ENCODE measurements around the gene CABP2. TPM values are rescaled to one million over a fixed set of nuclear protein-coding genes. Genes with fewer than 3 reads are reported as not detected.

Gene CABP2
- total and polyA plus RNA-seq, 5 donors from 2014 or later: not detected

DNA sequence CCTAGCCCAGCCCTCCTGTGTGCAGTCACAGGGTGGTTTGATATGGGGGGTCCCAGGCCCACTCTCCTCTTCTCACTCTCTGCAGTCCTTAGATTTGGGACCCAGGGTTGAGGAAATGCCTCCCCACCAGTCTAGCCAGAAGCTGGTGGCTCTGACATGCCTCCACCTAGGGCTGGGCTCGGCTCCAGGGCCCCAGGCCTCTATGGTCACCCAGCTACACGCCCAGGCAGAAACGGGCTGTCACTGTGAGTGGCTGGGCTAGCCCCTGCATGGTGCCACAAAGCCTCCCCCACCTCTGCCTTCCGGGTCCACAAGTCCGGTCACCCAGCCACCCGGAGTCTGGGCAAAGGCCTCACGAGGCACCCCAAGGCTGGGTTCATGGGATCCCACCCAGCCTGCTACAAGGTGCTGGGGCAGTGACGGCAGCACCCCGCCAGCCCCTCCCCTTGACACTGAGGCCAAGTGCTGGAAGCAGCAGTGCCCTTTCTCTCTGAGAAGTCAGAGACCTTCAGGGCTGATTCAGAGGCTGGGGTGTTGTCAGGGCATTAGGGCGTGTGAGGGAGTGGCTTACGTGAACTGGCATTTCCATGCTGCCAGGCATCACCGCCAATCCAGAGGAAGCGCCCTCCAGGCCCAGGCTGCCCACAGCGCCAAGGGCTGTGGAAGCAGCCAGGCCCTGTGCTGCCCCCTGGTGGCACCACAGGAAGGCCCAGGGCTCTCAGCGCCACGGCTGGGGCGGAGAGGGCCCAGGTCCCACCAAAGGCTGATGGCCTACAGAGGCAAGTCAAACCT, 17.4 kb downstream of the CABP2 start:
- Mint-ChIP-seq H3K4me3 (peak overlapping the region; percentile 90 to 98 (median 94)), H3K27ac (peak overlapping the region; percentile 86 to 96 (median 94)), H3K36me3 (peaks cover 6% of the 10 kb centered on the region), H3K9me3 (no peaks in the 10 kb centered on the region), H3K4me1 (peaks cover 8 to 51% (median 34%) of the 10 kb centered on the region in 4 donors), H3K27me3 (peaks cover 19% of the 10 kb centered on the region)
- Histone ChIP-seq H3K4me1 (ENCODE audit: control insufficient read depth, insufficient read depth, low read length, poor library complexity, severe bottlenecking) (peaks cover 49% of the 10 kb centered on the region), H3K27me3 (ENCODE audit: control insufficient read depth, insufficient read depth, low read length) (peaks cover 3% of the 10 kb centered on the region), H3K36me3 (ENCODE audit: control insufficient read depth, insufficient read depth, low read length) (peaks cover 17% of the 10 kb centered on the region), H3K27ac (ENCODE audit: insufficient read depth, low read length, poor library complexity, severe bottlenecking) (peak overlapping the region; percentile 98), H3K9me3 (ENCODE audit: control insufficient read depth in 2 of 2, low read length in 2 of 2) (no peaks in the 10 kb centered on the region), H3K4me3 (ENCODE audit: low read depth, low read length) (peak overlapping the region; percentile 55)
- ATAC-seq (ENCODE audit: low read depth in 2 of 2): peak; percentile 43 to 50
- peak; percentile 84 to 92 (median 88) for DNase-seq

DNA sequence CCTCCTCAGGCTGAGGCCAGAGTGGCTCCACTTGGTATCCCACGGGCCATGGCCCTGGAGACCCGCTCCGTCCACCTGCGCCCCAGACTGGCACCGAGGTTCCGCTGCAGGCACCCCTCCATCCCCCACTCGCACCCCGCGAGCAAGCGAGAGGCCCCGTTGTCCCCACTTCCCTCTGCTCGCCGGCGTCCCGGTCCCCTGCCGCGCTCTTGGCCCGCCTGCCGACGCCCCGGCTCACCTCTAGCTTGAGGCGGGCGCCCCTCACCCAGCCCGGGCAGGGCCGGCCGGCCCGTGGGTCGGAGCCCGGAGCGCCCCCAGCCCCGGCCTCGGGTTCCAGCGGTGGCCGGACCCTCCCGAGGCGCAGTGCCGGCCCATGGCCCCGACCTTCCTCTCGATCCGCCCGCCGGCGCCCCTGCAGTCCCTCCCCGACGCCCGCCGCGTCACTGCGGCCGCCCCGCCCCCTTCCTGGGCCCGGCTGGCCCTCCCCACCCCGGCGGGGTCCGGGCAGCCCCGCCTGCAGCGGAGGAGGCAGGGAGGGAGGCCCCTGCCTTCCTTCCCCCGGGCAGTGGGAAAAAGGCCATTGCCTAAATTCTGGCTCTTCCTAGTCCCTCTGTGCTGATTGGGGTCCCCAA, 18.2 kb downstream of the CABP2 start, which contains the start of gene PITPNM1:
Gene PITPNM1, minus strand, starts transcription at position 414 of the 632 bp plus-strand sequence. CDS start 1,183 bp downstream, outside the sequence.
- Histone ChIP-seq H3K9me3 (ENCODE audit: control insufficient read depth in 2 of 2, low read length in 2 of 2) (no peaks in the 10 kb centered on the region), H3K4me1 (ENCODE audit: control insufficient read depth, insufficient read depth, low read length, poor library complexity, severe bottlenecking) (peaks cover 49% of the 10 kb centered on the region), H3K27me3 (ENCODE audit: control insufficient read depth, insufficient read depth, low read length) (no peaks in the 10 kb centered on the region), H3K4me3 (ENCODE audit: low read depth, low read length) (peak within 1 kb of the TSS; percentile 55), H3K27ac (ENCODE audit: insufficient read depth, low read length, poor library complexity, severe bottlenecking) (peak within 1 kb of the TSS; percentile 98), H3K36me3 (ENCODE audit: control insufficient read depth, insufficient read depth, low read length) (peaks cover 23% of the 10 kb centered on the region)
- no peaks in the 10 kb centered on the region for H3K9me3 Mint-ChIP-seq
- ATAC-seq (ENCODE audit: low read depth in 2 of 2) (peak; percentile 2 to 4), DNase-seq (peak; percentile 67 to 76 (median 70))
- peak within 1 kb of the TSS; percentile 86 to 96 (median 94) for H3K27ac Mint-ChIP-seq
- peaks cover 10 to 55% (median 38%) of the 10 kb centered on the region in 4 donors for H3K4me1 Mint-ChIP-seq
- peaks cover 10% of the 10 kb centered on the region for H3K36me3 Mint-ChIP-seq
- peaks cover 11% of the 10 kb centered on the region for H3K27me3 Mint-ChIP-seq
- H3K4me3 Mint-ChIP-seq: peak within 1 kb of the TSS; percentile 90 to 98 (median 94)

DNA sequence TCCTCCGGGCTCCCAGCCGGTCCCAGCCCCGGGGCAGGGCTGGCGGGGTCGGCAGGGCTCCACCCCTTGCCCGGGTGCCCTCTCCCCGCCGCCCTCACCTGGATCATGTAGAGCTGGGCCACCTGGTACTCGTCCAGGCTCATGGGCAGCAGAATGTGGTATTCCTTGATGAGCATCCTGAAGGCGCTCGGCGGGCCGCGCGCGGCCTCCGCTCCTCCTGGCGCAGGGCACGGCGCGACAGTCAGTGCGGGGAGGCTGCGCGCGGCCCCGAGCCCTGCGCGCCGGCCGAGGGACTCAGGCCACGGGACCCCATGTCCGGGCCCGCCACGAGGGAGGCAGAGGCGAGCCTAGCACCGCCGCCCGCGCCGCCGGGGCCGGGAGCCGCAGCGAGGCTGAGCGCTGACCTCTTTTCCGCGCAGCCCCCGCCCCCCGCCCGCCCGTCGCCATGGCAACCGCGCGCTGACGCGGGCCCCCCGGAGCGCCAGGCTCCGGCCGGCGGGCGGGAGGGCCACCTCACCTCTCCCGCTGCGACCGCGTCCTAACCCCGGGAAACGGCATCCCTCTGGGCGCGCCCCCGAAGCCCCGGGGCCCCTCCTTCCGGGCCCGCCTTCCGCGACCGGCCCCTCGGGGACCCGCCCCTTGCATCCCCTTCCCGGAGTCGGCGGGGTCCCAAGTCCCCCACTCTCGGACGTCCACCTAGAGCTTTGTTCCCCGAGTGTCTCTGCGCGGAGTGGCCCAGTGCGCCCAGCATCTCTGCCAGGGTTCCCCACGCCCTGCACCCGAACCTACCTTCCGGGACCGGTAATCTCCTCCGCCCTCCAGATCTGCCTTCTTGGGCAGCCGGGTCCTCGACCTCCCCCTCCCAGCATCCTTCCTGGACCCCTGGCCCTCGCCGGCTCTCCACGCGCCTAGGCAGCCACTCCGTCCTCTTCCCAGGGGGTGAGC, 19.0 kb downstream of the CABP2 start:
- Mint-ChIP-seq H3K4me1 (peaks cover 10 to 53% (median 38%) of the 10 kb centered on the region in 4 donors), H3K4me3 (peak overlapping the region; percentile 90 to 94 (median 92)), H3K27me3 (peaks cover 6% of the 10 kb centered on the region), H3K9me3 (no peaks in the 10 kb centered on the region), H3K36me3 (peaks cover 10% of the 10 kb centered on the region), H3K27ac (peak overlapping the region in 2 of 3 donors; percentile 73 to 80)
- H3K27ac ChIP-seq (ENCODE audit: insufficient read depth, low read length, poor library complexity, severe bottlenecking): peak overlapping the region; percentile 98
- DNase-seq: peak; percentile 42 to 52 (median 43)
- no peak for ATAC-seq (ENCODE audit: low read depth in 2 of 2)
- H3K27me3 ChIP-seq (ENCODE audit: control insufficient read depth, insufficient read depth, low read length): no peaks in the 10 kb centered on the region
- H3K4me1 ChIP-seq (ENCODE audit: control insufficient read depth, insufficient read depth, low read length, poor library complexity, severe bottlenecking): peaks cover 49% of the 10 kb centered on the region
- H3K4me3 ChIP-seq (ENCODE audit: low read depth, low read length): peak overlapping the region; percentile 53
- H3K36me3 ChIP-seq (ENCODE audit: control insufficient read depth, insufficient read depth, low read length): peaks cover 29% of the 10 kb centered on the region
- no peaks in the 10 kb centered on the region for H3K9me3 ChIP-seq (ENCODE audit: control insufficient read depth in 2 of 2, low read length in 2 of 2)

DNA sequence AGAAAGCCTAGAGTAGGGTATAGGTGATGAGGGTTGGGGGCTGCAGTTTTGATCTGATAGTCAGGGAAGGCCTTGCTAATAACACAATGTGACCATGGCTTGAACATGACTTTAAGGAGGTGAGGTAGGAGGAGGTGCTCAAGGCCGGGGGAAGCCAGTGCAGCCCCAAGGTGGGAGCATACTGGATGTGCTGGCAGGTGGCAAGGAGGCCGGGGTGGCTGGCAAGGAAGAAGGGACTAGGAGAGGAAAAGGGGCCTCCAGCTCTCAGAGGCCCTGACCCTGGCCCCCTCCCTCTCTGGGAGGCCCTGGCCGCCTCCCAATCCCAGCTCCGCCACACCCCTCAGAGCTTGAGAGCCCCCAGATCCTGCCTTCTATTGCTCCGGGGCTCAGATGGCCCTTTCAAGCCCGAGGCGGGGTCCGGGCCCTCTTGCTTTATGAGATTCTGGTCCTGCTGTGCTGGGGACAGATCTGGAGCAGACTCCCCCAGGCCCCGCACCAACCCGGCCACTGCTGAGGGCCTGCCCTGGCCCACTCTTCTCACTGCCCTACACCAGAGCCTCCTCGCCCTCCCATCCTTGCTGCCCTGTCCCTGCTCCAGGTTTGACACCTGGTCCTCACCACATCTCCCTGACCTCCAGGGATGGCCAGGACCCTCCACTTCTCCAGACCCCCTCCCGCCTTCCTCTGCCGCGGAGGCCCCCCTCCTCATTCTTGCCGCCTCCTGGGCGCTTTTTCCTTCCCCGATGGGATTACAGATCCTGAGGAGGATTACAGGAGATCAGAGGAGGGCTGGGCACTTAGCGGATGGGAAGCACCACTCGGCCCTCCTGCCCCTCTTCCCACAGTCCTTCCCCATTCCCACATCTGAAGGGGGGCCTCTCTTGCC, 19.9 kb downstream of the CABP2 start:
- Mint-ChIP-seq H3K9me3 (no peaks in the 10 kb centered on the region), H3K27me3 (no peaks in the 10 kb centered on the region), H3K4me1 (peaks cover 10 to 45% (median 32%) of the 10 kb centered on the region in 4 donors), H3K27ac (peak overlapping the region; percentile 39 to 97 (median 78)), H3K4me3 (peak overlapping the region; percentile 80 to 92 (median 88)), H3K36me3 (peaks cover 10% of the 10 kb centered on the region)
- DNase-seq (no peak), ATAC-seq (ENCODE audit: low read depth in 2 of 2) (no peak)
- Histone ChIP-seq H3K36me3 (ENCODE audit: control insufficient read depth, insufficient read depth, low read length) (peaks cover 32% of the 10 kb centered on the region), H3K4me1 (ENCODE audit: control insufficient read depth, insufficient read depth, low read length, poor library complexity, severe bottlenecking) (peaks cover 44% of the 10 kb centered on the region), H3K27me3 (ENCODE audit: control insufficient read depth, insufficient read depth, low read length) (no peaks in the 10 kb centered on the region), H3K4me3 (ENCODE audit: low read depth, low read length) (no peak overlapping the region), H3K27ac (ENCODE audit: insufficient read depth, low read length, poor library complexity, severe bottlenecking) (peak overlapping the region; percentile 47), H3K9me3 (ENCODE audit: control insufficient read depth in 2 of 2, low read length in 2 of 2) (no peaks in the 10 kb centered on the region)

DNA sequence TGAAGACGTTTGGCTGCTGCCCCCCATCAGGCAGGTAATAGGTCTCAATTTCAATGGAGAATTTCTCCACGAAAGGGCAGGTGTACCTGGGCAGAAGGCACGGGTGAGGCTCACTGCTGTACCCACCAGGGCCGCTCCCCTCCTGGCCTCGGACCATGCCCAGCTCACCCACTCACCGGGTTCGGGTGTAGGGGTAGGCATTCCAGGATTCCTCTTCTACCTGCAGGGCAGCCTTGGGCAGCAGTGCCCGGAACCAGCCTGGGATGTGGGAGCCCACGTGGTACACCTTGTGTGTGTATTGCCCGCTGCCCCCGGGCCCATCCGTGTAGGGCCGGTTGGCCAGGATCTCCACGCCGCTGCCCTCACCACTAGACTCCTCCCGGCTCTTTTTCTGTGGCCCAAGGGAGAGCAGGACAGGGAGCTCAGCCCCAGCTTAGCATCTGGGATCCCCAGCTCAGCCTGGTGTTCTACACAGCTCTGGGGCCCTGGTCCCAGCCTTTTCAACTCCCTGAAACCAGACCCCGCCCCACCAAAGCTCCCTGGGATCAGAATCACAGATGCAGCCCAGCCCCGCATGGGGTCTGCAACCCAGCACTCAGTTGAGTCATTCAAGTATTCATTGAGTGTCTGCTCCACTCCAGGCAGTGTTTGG, 20.8 kb downstream of the CABP2 start:
- peaks cover 35% of the 10 kb centered on the region for H3K36me3 ChIP-seq (ENCODE audit: control insufficient read depth, insufficient read depth, low read length)
- H3K4me1 ChIP-seq (ENCODE audit: control insufficient read depth, insufficient read depth, low read length, poor library complexity, severe bottlenecking): peaks cover 39% of the 10 kb centered on the region
- H3K9me3 ChIP-seq (ENCODE audit: control insufficient read depth in 2 of 2, low read length in 2 of 2): no peaks in the 10 kb centered on the region
- Mint-ChIP-seq H3K4me3 (peak overlapping the region; percentile 80 to 92 (median 88)), H3K27ac (peak overlapping the region in 2 of 3 donors; percentile 39 to 78), H3K27me3 (no peaks in the 10 kb centered on the region), H3K9me3 (no peaks in the 10 kb centered on the region), H3K4me1 (peaks cover 10 to 45% (median 32%) of the 10 kb centered on the region in 4 donors), H3K36me3 (peaks cover 10% of the 10 kb centered on the region)
- H3K4me3 ChIP-seq (ENCODE audit: low read depth, low read length): no peak overlapping the region
- no peak for DNase-seq
- no peaks in the 10 kb centered on the region for H3K27me3 ChIP-seq (ENCODE audit: control insufficient read depth, insufficient read depth, low read length)
- H3K27ac ChIP-seq (ENCODE audit: insufficient read depth, low read length, poor library complexity, severe bottlenecking): no peak overlapping the region
- no peak for ATAC-seq (ENCODE audit: low read depth in 2 of 2)

DNA sequence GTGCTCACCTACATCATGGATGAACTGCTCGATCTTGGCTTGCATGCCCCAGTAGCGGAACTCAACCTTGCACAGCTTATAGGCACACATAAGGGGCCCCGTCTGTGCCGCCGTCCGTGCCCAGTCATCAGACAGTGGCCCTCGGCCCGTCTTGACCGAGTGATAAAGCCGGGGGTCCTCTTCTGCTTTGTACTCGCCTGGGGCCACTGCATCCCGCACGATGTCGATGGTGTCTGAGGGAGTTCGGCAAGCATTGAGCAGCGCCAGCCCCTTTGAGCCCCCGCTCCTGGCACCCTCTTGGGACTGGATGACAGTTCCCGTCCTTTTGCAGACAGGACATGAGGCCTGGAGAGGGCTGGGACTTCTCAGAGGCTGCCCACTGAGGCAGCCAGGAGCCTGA, 21.4 kb downstream of the CABP2 start:
- Mint-ChIP-seq H3K36me3 (peaks cover 10% of the 10 kb centered on the region), H3K4me3 (peak overlapping the region in 2 of 4 donors; percentile 47 to 62), H3K9me3 (no peaks in the 10 kb centered on the region), H3K27ac (no peak overlapping the region), H3K27me3 (no peaks in the 10 kb centered on the region), H3K4me1 (peaks cover 10 to 40% (median 27%) of the 10 kb centered on the region in 4 donors)
- no peaks in the 10 kb centered on the region for H3K9me3 ChIP-seq (ENCODE audit: control insufficient read depth in 2 of 2, low read length in 2 of 2)
- no peak for DNase-seq
- ATAC-seq (ENCODE audit: low read depth in 2 of 2): no peak
- H3K4me1 ChIP-seq (ENCODE audit: control insufficient read depth, insufficient read depth, low read length, poor library complexity, severe bottlenecking): peaks cover 33% of the 10 kb centered on the region
- H3K4me3 ChIP-seq (ENCODE audit: low read depth, low read length): no peak overlapping the region
- H3K27ac ChIP-seq (ENCODE audit: insufficient read depth, low read length, poor library complexity, severe bottlenecking): no peak overlapping the region
- H3K27me3 ChIP-seq (ENCODE audit: control insufficient read depth, insufficient read depth, low read length): no peaks in the 10 kb centered on the region
- H3K36me3 ChIP-seq (ENCODE audit: control insufficient read depth, insufficient read depth, low read length): peaks cover 37% of the 10 kb centered on the region

All from CD4-positive, CD25-positive, alpha-beta regulatory T cell (primary cell).